H1 (cell line): ENCODE results near the gene GJC2.

Experiments
- BCL11A ChIP-seq, 2 experiments: IDR thresholded peaks; one replicate each; pipeline ENCODE4 v1.6.1; 2011; ENCODE audit warnings: low read depth in 2 of 2, low read length in 2 of 2, mild to moderate bottlenecking in 2 of 2
- CEBPB ChIP-seq: IDR thresholded peaks from 2 replicates; pipeline ENCODE4 v1.6.1; 2012; ENCODE audit warnings: low read depth, low read length
- EP300 ChIP-seq, 2 experiments: IDR thresholded peaks; 1 replicate in 1 of 2; 2 replicates in 1 of 2; pipeline ENCODE4 v1.6.1; 2011 to 2012; ENCODE audit warnings: low read depth in 2 of 2, low read length in 2 of 2, mild to moderate bottlenecking in 2 of 2, borderline replicate concordance in 1 of 2, inconsistent platforms in 1 of 2, moderate library complexity in 1 of 2
- EZH2 ChIP-seq: fragments of 200-600 bp; sonication (generic); IDR thresholded peaks from 2 replicates; pipeline ENCODE4 v1.7.1; 2012; ENCODE audit warnings: low read depth, mild to moderate bottlenecking, moderate library complexity, low read length, inconsistent platforms; ENCODE audit not compliant: severe bottlenecking
- NANOG ChIP-seq: IDR thresholded peaks from 2 replicates; pipeline ENCODE4 v1.6.1; 2011; ENCODE audit warnings: low read length, low read depth, mild to moderate bottlenecking, inconsistent platforms; ENCODE audit not compliant: insufficient read depth, poor library complexity, severe bottlenecking
- POLR2A ChIP-seq, 2 experiments: IDR thresholded peaks; 1 replicate in 1 of 2; 2 replicates in 1 of 2; pipeline ENCODE4 v1.6.1; 2011; ENCODE audit warnings: low read depth in 2 of 2, low read length in 2 of 2, mild to moderate bottlenecking in 2 of 2; ENCODE audit errors: control extremely low read depth in 1 of 2
- POLR2AphosphoS5 ChIP-seq: IDR thresholded peaks from 2 replicates; pipeline ENCODE4 v1.6.1; 2011; ENCODE audit warnings: low read depth, low read length
- RAD21 ChIP-seq, 2 experiments: IDR thresholded peaks in 1 of 2; conservative IDR thresholded peaks in 1 of 2; 2 replicates each; pipeline ENCODE4 v1.6.1; 2011; ENCODE audit warnings: low read depth in 2 of 2, low read length in 2 of 2, improper control_type of control experiment in 1 of 2, inconsistent platforms in 1 of 2, mild to moderate bottlenecking in 1 of 2, moderate library complexity in 1 of 2
- RFX5 ChIP-seq: IDR thresholded peaks from 2 replicates; pipeline ENCODE4 v1.6.1; 2011; ENCODE audit warnings: low read depth, low read length, improper control_type of control experiment, borderline replicate concordance
- SP1 ChIP-seq: IDR thresholded peaks from 2 replicates; pipeline ENCODE4 v1.6.1; 2011; ENCODE audit warnings: low read depth, low read length
- TCF12 ChIP-seq: IDR thresholded peaks from 2 replicates; pipeline ENCODE4 v1.6.1; 2011; ENCODE audit warnings: low read depth, mild to moderate bottlenecking, low read length
- TEAD4 ChIP-seq: IDR thresholded peaks from 2 replicates; pipeline ENCODE4 v1.6.1; 2012; ENCODE audit warnings: low read depth, low read length, inconsistent platforms, mixed read lengths
- TF ChIP-seq, protein P1 (sequence below), 3 experiments: IDR thresholded peaks; 1 replicate in 2 of 3; 2 replicates in 1 of 3; pipeline versions ENCODE4 v1.5.1 to v1.6.1; 2011; ENCODE audit warnings: low read length in 3 of 3, mild to moderate bottlenecking in 3 of 3, inconsistent platforms in 2 of 3, low read depth in 1 of 3, moderate library complexity in 1 of 3; ENCODE audit not compliant: insufficient read depth in 1 of 3; ENCODE audit errors: control extremely low read depth in 1 of 3
- TF ChIP-seq, protein P2 (sequence below): IDR thresholded peaks from 2 replicates; pipeline ENCODE4 v1.6.1; 2011; ENCODE audit warnings: low read length, improper control_type of control experiment

DNA sequence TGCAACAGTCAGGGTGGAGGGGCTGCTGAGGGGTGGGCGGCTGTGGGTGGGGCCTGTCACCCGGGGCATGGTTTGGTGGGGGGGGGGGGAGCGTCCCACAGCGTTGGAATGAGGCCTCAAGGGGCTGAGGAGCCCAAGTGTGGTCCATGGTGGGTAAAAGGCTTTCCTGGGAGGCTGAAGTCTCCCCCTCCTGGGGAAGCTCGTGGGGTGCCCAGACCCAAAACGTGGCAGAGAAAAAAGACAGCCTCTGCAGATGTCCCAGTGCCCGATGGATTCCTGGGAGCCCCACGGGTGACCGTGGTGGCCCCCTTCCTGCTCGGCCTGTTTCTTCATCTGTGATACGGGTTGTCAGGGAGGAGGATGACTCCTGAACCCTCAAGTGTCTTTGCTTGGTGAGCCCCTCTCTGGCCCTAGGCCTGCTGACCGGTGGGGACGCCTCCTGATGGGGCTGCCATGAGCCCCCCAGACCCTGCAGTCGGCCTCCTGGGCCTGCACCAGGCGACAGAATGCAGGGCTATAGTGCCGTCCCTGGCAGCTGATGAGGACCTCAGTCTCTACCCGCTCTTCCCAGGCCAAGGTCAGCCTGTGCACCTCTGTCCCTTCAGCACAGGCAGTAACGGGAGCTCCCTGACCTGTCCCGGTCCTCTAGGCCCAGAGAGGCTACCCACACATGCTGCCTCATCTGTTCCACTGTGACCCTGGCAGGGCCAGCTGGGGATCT lies 59.3 kb downstream of the GJC2 start:
- TF ChIP-seq EP300 (IDR thresholded peaks at IDR 0.05; ENCODE audit: borderline replicate concordance in 1 of 2, low read depth in 2 of 2, low read length in 2 of 2) (no peak), RFX5 (no peak), POLR2AphosphoS5 (no peak), SP1 (no peak), NANOG (no peak), BCL11A (IDR thresholded peaks at IDR 0.05; ENCODE audit: low read depth in 2 of 2, low read length in 2 of 2) (no peak), RAD21 (IDR thresholded peaks at IDR 0.05 in 1 of 2, conservative IDR thresholded peaks at IDR 0.05 in 1 of 2; ENCODE audit: low read depth in 2 of 2, low read length in 2 of 2) (no peak), TEAD4 (no peak), TCF12 (no peak), CEBPB (no peak), POLR2A (IDR thresholded peaks at IDR 0.05; ENCODE audit: control extremely low read depth in 1 of 2, low read depth in 2 of 2, low read length in 2 of 2) (no peak), EZH2 (no peak)
- TF ChIP-seq, protein P1, sequence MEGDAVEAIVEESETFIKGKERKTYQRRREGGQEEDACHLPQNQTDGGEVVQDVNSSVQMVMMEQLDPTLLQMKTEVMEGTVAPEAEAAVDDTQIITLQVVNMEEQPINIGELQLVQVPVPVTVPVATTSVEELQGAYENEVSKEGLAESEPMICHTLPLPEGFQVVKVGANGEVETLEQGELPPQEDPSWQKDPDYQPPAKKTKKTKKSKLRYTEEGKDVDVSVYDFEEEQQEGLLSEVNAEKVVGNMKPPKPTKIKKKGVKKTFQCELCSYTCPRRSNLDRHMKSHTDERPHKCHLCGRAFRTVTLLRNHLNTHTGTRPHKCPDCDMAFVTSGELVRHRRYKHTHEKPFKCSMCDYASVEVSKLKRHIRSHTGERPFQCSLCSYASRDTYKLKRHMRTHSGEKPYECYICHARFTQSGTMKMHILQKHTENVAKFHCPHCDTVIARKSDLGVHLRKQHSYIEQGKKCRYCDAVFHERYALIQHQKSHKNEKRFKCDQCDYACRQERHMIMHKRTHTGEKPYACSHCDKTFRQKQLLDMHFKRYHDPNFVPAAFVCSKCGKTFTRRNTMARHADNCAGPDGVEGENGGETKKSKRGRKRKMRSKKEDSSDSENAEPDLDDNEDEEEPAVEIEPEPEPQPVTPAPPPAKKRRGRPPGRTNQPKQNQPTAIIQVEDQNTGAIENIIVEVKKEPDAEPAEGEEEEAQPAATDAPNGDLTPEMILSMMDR (IDR thresholded peaks at IDR 0.05; ENCODE audit: control extremely low read depth in 1 of 3, insufficient read depth in 1 of 3, low read depth in 1 of 3, low read length in 3 of 3): no peak
- TF ChIP-seq, protein P2, sequence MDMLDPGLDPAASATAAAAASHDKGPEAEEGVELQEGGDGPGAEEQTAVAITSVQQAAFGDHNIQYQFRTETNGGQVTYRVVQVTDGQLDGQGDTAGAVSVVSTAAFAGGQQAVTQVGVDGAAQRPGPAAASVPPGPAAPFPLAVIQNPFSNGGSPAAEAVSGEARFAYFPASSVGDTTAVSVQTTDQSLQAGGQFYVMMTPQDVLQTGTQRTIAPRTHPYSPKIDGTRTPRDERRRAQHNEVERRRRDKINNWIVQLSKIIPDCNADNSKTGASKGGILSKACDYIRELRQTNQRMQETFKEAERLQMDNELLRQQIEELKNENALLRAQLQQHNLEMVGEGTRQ: no peak
